ENCODE results near the gene RBBP9. TPM values are rescaled to one million over a fixed set of nuclear protein-coding genes. Genes with fewer than 3 reads are reported as not detected.

The RBBP9 gene
- total and polyA plus RNA-seq, 2 donors (not counting 3 experiments of a cell fraction or from before 2014, with no cell fraction given), result 8.5 to 17.0 TPM

- Histone ChIP-seq H3K4me2 (ENCODE audit: insufficient read depth, low read length) (no peak overlapping the region), H3K27me3 (ENCODE audit: control insufficient read depth in 2 of 2, insufficient read depth in 2 of 2, low read length in 2 of 2) (no peaks in the 10 kb centered on the region), H3K9ac (replicated peaks; ENCODE audit: extremely low read depth, insufficient read depth, low read length) (no peak overlapping the region), H3K36me3 (ENCODE audit: control insufficient read depth in 2 of 2, extremely low read depth in 1 of 2, insufficient read depth in 2 of 2, low read length in 2 of 2) (peaks cover 10 to 13% of the 10 kb centered on the region in 2 experiments), H3K4me1 (ENCODE audit: control insufficient read depth, extremely low read depth, insufficient read depth, low read length) (no peaks in the 10 kb centered on the region), H3K79me2 (ENCODE audit: control insufficient read depth, insufficient read depth, low read length) (no peaks in the 10 kb centered on the region), H3K9me1 (replicated peaks; ENCODE audit: control insufficient read depth, extremely low read depth, insufficient read depth, low read length) (no peaks in the 10 kb centered on the region), H3K4me3 (replicated peaks in 1 of 3; ENCODE audit: insufficient read depth in 1 of 3, low read depth in 1 of 3, low read length in 3 of 3) (no peak overlapping the region), H4K20me1 (replicated peaks; ENCODE audit: control insufficient read depth, extremely low read depth, insufficient read depth, low read length) (no peaks in the 10 kb centered on the region), H2AFZ (ENCODE audit: low read depth, low read length) (no peak overlapping the region), H3K9me3 (replicated peaks; ENCODE audit: control insufficient read depth, insufficient read depth, low read length) (no peaks in the 10 kb centered on the region), H3K27ac (ENCODE audit: insufficient read depth, low read depth, low read length) (no peak overlapping the region)
- FAIRE-seq (no peak), DNase-seq (ENCODE audit: low read depth, low spot score) (no peak)
- TF ChIP-seq MYC (IDR thresholded peaks at IDR 0.05; ENCODE audit: low read depth, low read length) (no peak), CTCF (IDR thresholded peaks at IDR 0.05; ENCODE audit: extremely low read depth in 1 of 2, insufficient read depth in 1 of 2, low read depth in 1 of 2, low read length in 2 of 2) (no peak)
- no TSS peak for BruUV-seq (replicated peaks)
- intact Hi-C loops (cut with micrococcal nuclease) (no loop called here), dilution Hi-C loops (cut with MboI; ENCODE audit: extremely low pct_ligation_motif_present, low sequenced_read_pairs) (no loop called here)
- POLR2A ChIA-PET, result interaction anchor here (1.2 kb wide), 1 partner anchor 26 kb away, joined by 3 read pairs; the partner anchor contains the start of gene SEC23B
- CTCF ChIA-PET, result interaction anchor here (2.1 kb wide), 1 partner anchor 15 kb away, joined by 4 read pairs; the partner anchor contains the start of gene RBBP9
These were observed 15.4 kb downstream of the RBBP9 start for GRCh38 chr20:18481596-18481995.

GRCh38 chr20:18477821-18478220 lies 19.2 kb downstream of the RBBP9 start:
- intact Hi-C loops (cut with micrococcal nuclease), result no loop called here
- Histone ChIP-seq H3K4me1 (ENCODE audit: control insufficient read depth, extremely low read depth, insufficient read depth, low read length) (no peaks in the 10 kb centered on the region), H3K4me2 (ENCODE audit: insufficient read depth, low read length) (no peak overlapping the region), H3K4me3 (replicated peaks in 1 of 3; ENCODE audit: insufficient read depth in 1 of 3, low read depth in 1 of 3, low read length in 3 of 3) (no peak overlapping the region), H2AFZ (ENCODE audit: low read depth, low read length) (no peak overlapping the region), H3K9me3 (replicated peaks; ENCODE audit: control insufficient read depth, insufficient read depth, low read length) (no peaks in the 10 kb centered on the region), H3K27ac (ENCODE audit: insufficient read depth, low read depth, low read length) (no peak overlapping the region), H3K36me3 (ENCODE audit: control insufficient read depth in 2 of 2, extremely low read depth in 1 of 2, insufficient read depth in 2 of 2, low read length in 2 of 2) (peaks cover 16 to 19% of the 10 kb centered on the region in 2 experiments), H3K79me2 (ENCODE audit: control insufficient read depth, insufficient read depth, low read length) (no peaks in the 10 kb centered on the region), H4K20me1 (replicated peaks; ENCODE audit: control insufficient read depth, extremely low read depth, insufficient read depth, low read length) (no peaks in the 10 kb centered on the region), H3K9me1 (replicated peaks; ENCODE audit: control insufficient read depth, extremely low read depth, insufficient read depth, low read length) (no peaks in the 10 kb centered on the region), H3K9ac (replicated peaks; ENCODE audit: extremely low read depth, insufficient read depth, low read length) (no peak overlapping the region), H3K27me3 (ENCODE audit: control insufficient read depth in 2 of 2, insufficient read depth in 2 of 2, low read length in 2 of 2) (no peaks in the 10 kb centered on the region)
- TF ChIP-seq CTCF (IDR thresholded peaks at IDR 0.05; ENCODE audit: extremely low read depth in 1 of 2, insufficient read depth in 1 of 2, low read depth in 1 of 2, low read length in 2 of 2) (no peak), MYC (IDR thresholded peaks at IDR 0.05; ENCODE audit: low read depth, low read length) (no peak), JUN (IDR thresholded peaks at IDR 0.05; ENCODE audit: borderline replicate concordance, insufficient read depth, insufficient read length, low read depth) (no peak), EZH2 (IDR thresholded peaks at IDR 0.05; ENCODE audit: borderline replicate concordance, low read depth, low read length, severe bottlenecking) (no peak), FOS (IDR thresholded peaks at IDR 0.05; ENCODE audit: borderline replicate concordance, insufficient read depth, low read length) (no peak), MAX (IDR thresholded peaks at IDR 0.05; ENCODE audit: insufficient read depth, insufficient read length) (no peak), POLR2AphosphoS5 (IDR thresholded peaks at IDR 0.05; ENCODE audit: insufficient read depth, low read depth, low read length) (no peak), GATA2 (IDR thresholded peaks at IDR 0.05; ENCODE audit: insufficient read depth, insufficient read length, low read depth, low read length) (no peak), POLR2A (IDR thresholded peaks at IDR 0.05; ENCODE audit: low read depth, low read length) (no peak)
- DNase-seq (ENCODE audit: low read depth, low spot score) (no peak), FAIRE-seq (no peak)
- dilution Hi-C loops (cut with MboI; ENCODE audit: extremely low pct_ligation_motif_present, low sequenced_read_pairs), result no loop called here
- CTCF ChIA-PET, result interaction anchor here (1.0 kb wide), 1 partner anchor 11 kb away, joined by 3 read pairs; the partner anchor contains the start of gene DZANK1
- no TSS peak for BruUV-seq (replicated peaks)
- POLR2A ChIA-PET, result no interaction called here
